NCI-H187 treated with DMSO at 0.1 percent for 48 hours (cell line): Measurements from ENCODE around the gene CEP120.
"Not testable (repeated sequence)": the region's sequence is repeated elsewhere in the genome, so short reads cannot be mapped to it uniquely, and the experiment has no call there.

Experiments
- DNase-seq: peaks from one replicate; lab custom pipeline; 2025; lab: John Stamatoyannopoulos, UW

Gene CEP120

GRCh38 chr5:123387313-123387712 is 35.9 kb downstream of the CEP120 start:
- DNase-seq, result no peak

GRCh38 chr5:123382252-123382651 is 41.0 kb downstream of the CEP120 start:
- no peak for DNase-seq

GRCh38 chr5:123371575-123372179 is 51.5 kb downstream of the CEP120 start:
- no peak for DNase-seq

GRCh38 chr5:123369371-123369968 is 53.7 kb downstream of the CEP120 start:
- no peak for DNase-seq

- DNase-seq, result no peak
Measured at GRCh38 chr5:123367739-123368138, 55.5 kb downstream of the CEP120 start.

GRCh38 chr5:123365156-123365555 is 58.0 kb downstream of the CEP120 start:
- no peak for DNase-seq

- no peak for DNase-seq
Measured at GRCh38 chr5:123364441-123365155, 58.6 kb downstream of the CEP120 start.

- DNase-seq, result no peak
Measured at GRCh38 chr5:123360910-123361309, 62.3 kb downstream of the CEP120 start.

GRCh38 chr5:123360201-123360571 is 63.0 kb downstream of the CEP120 start:
- DNase-seq, result no peak

- DNase-seq, result no peak
Measured at GRCh38 chr5:123359454-123360200, 63.6 kb downstream of the CEP120 start.

GRCh38 chr5:123358751-123359150 is 64.5 kb downstream of the CEP120 start:
- DNase-seq, result no peak

- no peak for DNase-seq
Measured at GRCh38 chr5:123358304-123358703, 64.9 kb downstream of the CEP120 start.

- no peak for DNase-seq
Measured at GRCh38 chr5:123351820-123352219, 71.4 kb downstream of the CEP120 start.

- DNase-seq, result no peak
Measured at GRCh38 chr5:123351240-123351639, 72.0 kb downstream of the CEP120 start.

- no peak for DNase-seq
Measured at GRCh38 chr5:123350742-123351141, 72.5 kb downstream of the CEP120 start.

GRCh38 chr5:123344816-123345426 is 78.3 kb downstream of the CEP120 start:
- DNase-seq, result no peak

GRCh38 chr5:123340928-123341327 is 82.3 kb downstream of the CEP120 start:
- DNase-seq, result no peak

GRCh38 chr5:123308377-123308776 is 114.8 kb downstream of the CEP120 start:
- not testable (repeated sequence) for DNase-seq

GRCh38 chr5:123305751-123306150 is 117.5 kb downstream of the CEP120 start:
- no peak for DNase-seq

GRCh38 chr5:123304777-123305316 is 118.4 kb downstream of the CEP120 start:
- DNase-seq, result no peak

- no peak for DNase-seq
Measured at GRCh38 chr5:123303802-123304201, 119.4 kb downstream of the CEP120 start.

- no peak for DNase-seq
Measured at GRCh38 chr5:123300266-123300665, 122.9 kb downstream of the CEP120 start.
